Lung microvascular endothelial cell (primary cell): Measurements from ENCODE around the gene STARD13. TPM values are rescaled to one million over a fixed set of nuclear protein-coding genes. Genes with fewer than 3 reads are reported as not detected.

Source experiments
- DNase-seq, 2 donors: peaks; one replicate each; pipeline versions ENCODE4 v3.0.0 to v3.0.0-alpha.2; 2010; ENCODE audit warnings: low read depth in 2 of 2
- total RNA-seq: library from RNA; depleted of rRNA; stranded (reverse); fragments of >200 nt; gene quantifications from 2 replicates; pipeline ENCODE4 v1.2.1, GENCODE V29; 2014

STARD13 gene
- total RNA-seq, 1 donor from 2014 or later = 23.6 TPM

DNA sequence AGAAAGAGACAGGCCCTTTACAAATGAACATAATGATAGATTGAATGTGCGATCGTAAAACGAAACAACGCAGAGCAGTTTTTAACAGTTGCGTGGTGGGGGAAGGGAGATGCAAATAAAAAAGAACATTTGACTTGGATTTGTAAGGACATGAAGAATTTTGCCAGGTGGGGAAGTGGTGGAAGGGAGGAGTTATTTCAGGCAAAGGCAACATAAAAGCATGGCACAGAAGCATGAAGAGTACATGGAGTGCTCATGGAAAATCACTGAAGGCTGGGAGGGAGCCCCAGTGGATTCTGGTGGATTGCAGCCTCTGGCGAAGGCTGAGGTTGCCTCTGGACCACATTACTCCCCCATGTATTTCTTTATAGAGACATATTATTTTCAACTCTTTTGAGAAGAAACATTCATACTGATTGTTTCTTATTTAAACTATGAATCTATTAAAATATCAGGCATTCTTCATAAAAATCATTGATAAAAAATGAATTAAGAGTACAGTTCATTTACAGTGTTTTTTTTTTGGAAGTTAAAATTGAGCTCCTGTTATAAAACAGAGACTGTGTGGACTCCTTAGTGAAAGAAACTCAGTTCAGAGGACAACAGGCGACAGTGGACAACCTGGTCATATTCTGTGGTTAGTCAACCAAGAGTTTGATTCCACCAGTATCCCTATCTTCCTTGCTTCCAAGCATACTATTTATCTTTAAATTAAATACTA is 57.5 kb downstream of the STARD13 start:
- no peak for DNase-seq

GRCh38 chr13:33224686-33225085 is 60.9 kb downstream of the STARD13 start:
- peak in 1 of 2 donors; percentile 79 for DNase-seq

DNA sequence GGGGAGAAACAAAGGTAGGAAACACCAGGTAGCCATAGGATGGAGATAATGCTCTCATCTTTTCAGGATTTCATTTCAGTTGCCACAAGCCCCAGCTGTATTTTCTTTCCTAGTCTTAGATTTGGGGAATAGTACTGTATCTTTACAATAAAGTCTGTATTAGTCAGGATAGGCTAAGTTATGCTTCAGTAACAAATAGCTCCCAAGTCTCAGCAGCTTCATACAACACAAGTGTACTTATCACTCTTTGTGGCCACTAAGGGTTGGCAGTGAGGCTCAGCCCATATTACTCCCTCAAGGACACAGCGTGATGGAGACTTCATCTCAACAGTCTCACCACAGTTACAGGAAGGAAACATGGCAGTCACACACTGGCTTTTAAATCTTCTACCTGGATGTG is 61.4 kb downstream of the STARD13 start:
- no peak for DNase-seq

GRCh38 chr13:33219926-33220325 is 65.6 kb downstream of the STARD13 start:
- DNase-seq = no peak

GRCh38 chr13:33218426-33218825 is 67.1 kb downstream of the STARD13 start:
- DNase-seq = no peak

DNA sequence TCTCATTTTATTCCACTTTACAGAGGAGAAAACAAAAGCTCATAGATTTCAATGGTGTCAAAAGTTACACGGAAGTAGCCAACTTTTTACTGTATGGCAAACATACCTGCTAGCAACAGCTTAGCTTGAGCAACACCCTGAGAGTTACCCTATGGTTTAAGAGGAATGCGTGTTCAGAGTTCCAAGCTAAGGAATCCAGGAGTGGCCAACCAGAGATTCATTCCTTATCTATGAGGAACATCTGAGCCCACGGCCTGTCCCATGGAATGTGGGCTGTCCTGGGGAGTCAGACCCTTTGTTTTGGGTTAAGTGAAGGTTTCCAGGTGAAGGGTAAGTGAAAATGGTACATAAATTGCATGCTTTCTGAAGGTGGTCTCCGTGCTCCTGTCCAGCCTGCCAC is 67.5 kb downstream of the STARD13 start:
- no peak for DNase-seq

GRCh38 chr13:33217256-33217655 is 68.3 kb downstream of the STARD13 start:
- DNase-seq = no peak

- DNase-seq = no peak
Observed at GRCh38 chr13:33213797-33214196, 71.8 kb downstream of the STARD13 start.

- no peak for DNase-seq
Observed at GRCh38 chr13:33213024-33213768, 72.4 kb downstream of the STARD13 start.

GRCh38 chr13:33212396-33212795 is 73.2 kb downstream of the STARD13 start:
- DNase-seq = no peak

GRCh38 chr13:33210090-33210489 is 75.5 kb downstream of the STARD13 start:
- DNase-seq = no peak

GRCh38 chr13:33208290-33209220 is 77.0 kb downstream of the STARD13 start:
- DNase-seq = no peak

GRCh38 chr13:33207615-33207961 is 78.0 kb downstream of the STARD13 start:
- DNase-seq = peak in 1 of 2 donors; percentile 86

DNA sequence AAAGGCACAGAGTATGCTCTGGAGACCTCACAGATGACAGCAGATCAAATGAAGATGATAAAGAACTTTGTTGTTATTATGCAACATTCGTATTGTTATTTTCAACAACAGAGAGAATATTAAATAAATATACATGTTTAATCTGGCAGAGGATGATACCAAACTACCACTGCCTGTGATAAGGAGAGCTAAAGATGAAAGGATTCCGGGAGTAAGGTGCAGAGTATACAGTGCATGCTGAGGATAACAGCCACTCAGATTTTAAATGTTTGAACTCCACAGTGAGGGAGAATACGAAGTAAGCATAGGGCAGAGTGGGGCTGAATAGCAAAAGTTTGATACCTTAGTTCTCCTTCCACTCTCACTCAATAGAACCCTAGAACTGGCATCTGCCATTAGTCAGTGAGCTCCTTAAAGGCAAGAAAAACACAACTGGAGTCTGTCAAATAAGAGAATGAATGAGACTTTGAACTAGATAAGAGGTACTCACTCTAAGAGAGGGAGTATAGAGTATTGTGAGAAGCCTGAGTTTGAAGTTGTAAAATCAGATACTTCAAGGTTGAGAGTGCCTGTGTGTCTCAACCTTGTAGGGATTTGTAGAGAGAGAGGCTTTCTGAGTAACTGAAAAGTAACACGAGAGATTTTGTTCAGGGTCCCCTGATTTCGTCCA is 78.5 kb downstream of the STARD13 start:
- DNase-seq = no peak

DNA sequence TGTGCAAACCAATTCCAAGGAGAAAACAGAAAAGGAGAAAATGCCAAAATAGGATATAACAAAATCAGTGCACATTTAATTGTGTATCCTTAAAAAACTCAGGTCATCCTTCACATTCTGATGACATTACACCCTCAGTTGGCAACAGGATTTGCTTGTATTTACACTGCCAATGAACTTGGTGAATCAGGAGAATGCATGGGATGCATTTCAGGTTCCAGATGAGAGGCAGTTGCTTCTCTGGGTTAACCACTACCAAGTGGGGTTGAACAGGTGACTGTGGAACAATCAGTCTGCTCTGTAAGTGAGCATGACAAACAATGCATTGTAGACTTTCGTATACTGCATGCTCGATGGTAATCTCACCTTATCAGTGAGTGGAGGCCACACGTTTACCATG is 79.1 kb downstream of the STARD13 start:
- no peak for DNase-seq

GRCh38 chr13:33205804-33206221 is 79.7 kb downstream of the STARD13 start:
- peak; percentile 63 to 67 for DNase-seq

DNA sequence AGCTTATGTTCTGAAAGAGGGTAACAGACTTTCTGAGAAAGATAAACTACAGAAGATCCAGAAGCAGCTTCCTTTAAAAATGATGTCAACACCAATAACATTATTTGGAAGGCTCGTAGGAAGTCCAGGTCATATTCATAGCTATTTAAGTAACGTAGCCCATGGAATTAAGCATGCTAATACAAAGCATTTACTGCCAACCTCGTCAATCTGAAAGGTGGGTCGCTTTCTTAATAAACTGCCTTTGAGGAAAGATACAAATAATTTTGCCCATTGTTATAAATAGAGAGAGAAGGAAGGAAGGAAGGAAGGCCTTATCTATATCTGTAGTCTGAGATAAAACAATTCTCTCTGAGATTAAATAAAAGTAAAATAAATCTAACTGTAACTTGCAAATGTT is 80.3 kb downstream of the STARD13 start:
- peak; percentile 33 to 52 for DNase-seq

- DNase-seq = peak; percentile 91 to 95
Observed at GRCh38 chr13:33204130-33204927, 81.2 kb downstream of the STARD13 start.

DNA sequence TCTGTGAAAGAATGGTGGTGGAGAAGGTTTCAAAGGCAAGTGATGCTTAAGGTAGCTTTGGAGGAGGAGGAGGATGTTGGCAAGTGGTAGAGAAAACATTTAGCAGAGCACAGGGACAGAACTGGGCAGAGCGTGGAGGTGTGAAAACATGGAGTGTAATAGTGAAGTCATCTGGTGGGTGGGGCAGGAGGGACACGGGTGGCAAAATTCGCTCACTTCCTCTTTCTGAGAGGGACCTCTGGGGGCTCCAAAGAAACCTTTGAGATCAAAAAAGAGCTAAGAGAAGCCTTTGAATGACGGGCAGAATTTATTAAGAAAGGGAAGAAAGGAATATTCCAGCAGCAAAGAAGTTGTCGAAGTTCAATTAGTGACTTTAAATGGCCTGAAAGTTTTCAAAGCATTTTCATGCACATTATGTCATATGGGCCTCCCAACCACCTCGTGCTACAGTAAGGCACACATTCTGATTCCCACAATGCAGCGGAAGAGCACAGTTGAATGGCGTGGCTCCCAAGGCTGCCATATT is 82.8 kb downstream of the STARD13 start:
- no peak for DNase-seq

GRCh38 chr13:33201659-33202058 is 83.9 kb downstream of the STARD13 start:
- DNase-seq = no peak
